ENCODE results near the gene DSTN. TPM values are rescaled to one million over a fixed set of nuclear protein-coding genes. Genes with fewer than 3 reads are reported as not detected.

Gene DSTN
- polyA plus RNA-seq, 3 donors = 397 to 438 (median 404) TPM

- DNase-seq (ENCODE audit: low read depth in 3 of 3, low spot score in 2 of 3) = no peak
Measured at GRCh38 chr20:17579369-17580039, 9.6 kb downstream of the DSTN start.

- DNase-seq (ENCODE audit: low read depth in 3 of 3, low spot score in 2 of 3) = no peak
Measured at GRCh38 chr20:17580895-17581294, 11.0 kb downstream of the DSTN start.

- DNase-seq (ENCODE audit: low read depth in 3 of 3, low spot score in 2 of 3) = no peak
Measured at GRCh38 chr20:17583126-17583525, 13.3 kb downstream of the DSTN start.

- DNase-seq (ENCODE audit: low read depth in 3 of 3, low spot score in 2 of 3) = no peak
Measured at GRCh38 chr20:17584689-17585088, 14.8 kb downstream of the DSTN start.

- DNase-seq (ENCODE audit: low read depth in 3 of 3, low spot score in 2 of 3) = no peak
Measured at GRCh38 chr20:17586250-17586649, 16.4 kb downstream of the DSTN start.

GRCh38 chr20:17587148-17587547, 17.3 kb downstream of the DSTN start:
- no peak for DNase-seq (ENCODE audit: low read depth in 3 of 3, low spot score in 2 of 3)

- no peak for DNase-seq (ENCODE audit: low read depth in 3 of 3, low spot score in 2 of 3)
Measured at GRCh38 chr20:17587824-17588223, 17.9 kb downstream of the DSTN start.

- DNase-seq (ENCODE audit: low read depth in 3 of 3, low spot score in 2 of 3) = no peak
Measured at GRCh38 chr20:17589161-17589834, 19.4 kb downstream of the DSTN start.

- no peak for DNase-seq (ENCODE audit: low read depth in 3 of 3, low spot score in 2 of 3)
Measured at GRCh38 chr20:17590245-17590644, 20.4 kb downstream of the DSTN start.

- no peak for DNase-seq (ENCODE audit: low read depth in 3 of 3, low spot score in 2 of 3)
Measured at GRCh38 chr20:17593902-17594301, 24.0 kb downstream of the DSTN start.

- no peak for DNase-seq (ENCODE audit: low read depth in 3 of 3, low spot score in 2 of 3)
Measured at GRCh38 chr20:17594443-17594842, 24.6 kb downstream of the DSTN start.

GRCh38 chr20:17595856-17596255, 26.0 kb downstream of the DSTN start:
- no peak for DNase-seq (ENCODE audit: low read depth in 3 of 3, low spot score in 2 of 3)

- DNase-seq (ENCODE audit: low read depth in 3 of 3, low spot score in 2 of 3) = no peak
Measured at GRCh38 chr20:17598013-17598550, 28.2 kb downstream of the DSTN start.

- DNase-seq (ENCODE audit: low read depth in 3 of 3, low spot score in 2 of 3) = no peak
Measured at GRCh38 chr20:17601957-17602356, 32.1 kb downstream of the DSTN start.

- DNase-seq (ENCODE audit: low read depth in 3 of 3, low spot score in 2 of 3) = no peak
Measured at GRCh38 chr20:17602493-17602892, 32.6 kb downstream of the DSTN start.

GRCh38 chr20:17605131-17605660, 35.3 kb downstream of the DSTN start:
- no peak for DNase-seq (ENCODE audit: low read depth in 3 of 3, low spot score in 2 of 3)

- DNase-seq (ENCODE audit: low read depth in 3 of 3, low spot score in 2 of 3) = no peak
Measured at GRCh38 chr20:17606001-17606400, 36.1 kb downstream of the DSTN start.

- DNase-seq (ENCODE audit: low read depth in 3 of 3, low spot score in 2 of 3) = no peak
Measured at GRCh38 chr20:17608701-17609497, 39.0 kb downstream of the DSTN start.

- DNase-seq (ENCODE audit: low read depth in 3 of 3, low spot score in 2 of 3) = no peak
Measured at GRCh38 chr20:17609811-17610377, 40.0 kb downstream of the DSTN start.

GRCh38 chr20:17610566-17611289, 40.9 kb downstream of the DSTN start:
- DNase-seq (ENCODE audit: low read depth in 3 of 3, low spot score in 2 of 3) = no peak
